ENCODE data around the gene TENM4.

TENM4 gene

DNA sequence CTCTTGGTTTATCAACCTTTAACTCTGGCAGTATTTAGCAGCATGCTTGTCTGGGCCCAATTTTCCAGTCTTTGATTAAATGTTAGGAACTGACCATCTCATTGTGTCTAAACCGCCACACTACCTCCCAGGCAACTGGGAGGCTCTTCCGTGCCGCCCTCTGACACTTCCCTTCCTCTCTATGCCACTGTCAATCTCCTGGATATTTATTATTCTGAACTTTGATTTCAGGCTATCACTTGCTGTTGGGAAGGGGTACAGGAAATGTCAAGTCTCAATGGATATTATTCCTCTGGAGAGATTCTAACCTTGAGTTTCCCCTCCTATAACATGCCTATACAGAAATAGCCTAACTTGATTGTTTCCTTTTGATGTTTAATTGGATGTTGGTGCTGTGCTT lies 643.3 kb downstream of the TENM4 start:
- no peak for DNase-seq

DNA sequence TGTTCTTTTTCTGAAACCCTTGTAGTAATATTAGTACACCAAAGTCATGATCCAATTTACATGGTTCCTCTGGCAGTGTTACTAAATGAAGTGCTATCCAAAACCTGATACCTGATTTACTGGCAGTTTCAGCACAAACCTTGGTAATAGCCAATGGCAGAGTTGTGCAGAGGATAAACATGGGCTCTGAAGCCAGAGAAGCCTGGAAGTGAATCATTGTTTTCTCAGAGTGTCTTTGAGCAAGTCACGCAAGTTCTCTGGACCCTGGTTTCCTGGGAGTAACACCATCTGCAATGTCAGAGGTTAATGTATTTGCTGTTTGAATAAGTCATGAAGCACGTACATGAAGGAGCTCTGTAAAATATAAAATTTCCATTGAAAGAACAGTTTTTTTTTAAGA lies 643.9 kb downstream of the TENM4 start:
- no peak for DNase-seq

- no peak for DNase-seq
These were observed 645.1 kb downstream of the TENM4 start for GRCh38 chr11:78795621-78796261.

DNA sequence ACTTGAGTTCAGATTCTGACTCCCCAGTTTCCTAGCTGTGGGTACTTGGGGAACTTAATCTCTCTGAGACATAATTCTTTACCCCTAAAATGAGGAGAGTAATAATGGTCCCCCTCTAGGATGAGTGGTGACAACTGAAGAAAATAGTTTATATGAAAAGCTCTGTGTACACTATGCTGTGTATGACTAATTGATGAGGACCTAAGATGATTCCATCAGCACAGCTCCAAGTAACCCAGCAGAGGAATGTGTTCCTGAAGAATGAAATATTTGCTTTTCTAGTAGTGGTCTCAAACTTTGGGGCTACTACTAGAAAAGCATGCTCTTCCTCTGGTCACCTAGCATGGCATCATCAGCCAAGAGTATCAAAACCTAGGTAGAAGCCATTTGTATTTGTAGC lies 648.9 kb downstream of the TENM4 start:
- no peak for DNase-seq

DNA sequence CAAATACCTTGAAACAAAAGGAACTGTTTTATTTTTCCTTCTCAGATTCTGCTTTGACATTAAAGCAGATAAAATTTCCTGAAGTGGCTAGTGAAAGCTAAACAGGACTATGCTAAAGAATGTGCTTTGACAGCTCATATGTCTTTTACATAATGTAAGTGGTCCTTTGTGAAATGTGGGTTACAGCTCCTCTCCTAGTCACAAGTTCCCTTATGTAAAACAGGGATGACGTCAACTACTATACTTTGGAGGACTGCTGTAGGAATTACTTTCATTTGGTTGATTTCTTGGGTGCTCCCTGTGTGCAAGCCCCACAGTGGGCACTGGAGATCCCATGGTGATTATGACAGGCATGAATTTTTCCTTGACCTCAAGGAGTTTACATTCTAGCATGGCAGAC lies 649.6 kb downstream of the TENM4 start:
- peak; percentile 5 for DNase-seq

- no peak for DNase-seq
These were observed 650.0 kb downstream of the TENM4 start for GRCh38 chr11:78790784-78791183.

- DNase-seq, result no peak
These were observed 651.5 kb downstream of the TENM4 start for GRCh38 chr11:78789375-78789774.

- DNase-seq, result no peak
These were observed 652.3 kb downstream of the TENM4 start for GRCh38 chr11:78788533-78788932.

DNA sequence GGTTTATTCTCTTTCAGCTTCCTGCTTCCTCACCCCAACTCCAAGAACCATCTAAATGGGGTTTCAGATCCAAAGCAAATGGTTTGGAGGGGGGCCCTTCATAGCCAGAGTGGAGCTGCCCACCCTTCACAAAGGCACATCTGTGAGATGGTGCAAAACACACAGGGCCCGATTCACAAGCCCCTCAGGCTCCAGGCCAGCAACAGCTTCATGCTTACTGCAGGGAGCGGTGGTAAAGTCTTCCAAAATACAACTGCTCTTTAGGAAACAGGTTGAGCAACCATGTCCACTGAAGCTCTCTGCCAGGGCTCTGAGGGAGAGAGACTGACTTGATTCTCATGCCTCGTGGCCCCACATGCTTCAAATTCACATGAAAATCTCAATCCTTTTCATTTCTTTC lies 653.1 kb downstream of the TENM4 start:
- no peak for DNase-seq

GRCh38 chr11:78786746-78787145 lies 654.1 kb downstream of the TENM4 start:
- no peak for DNase-seq

DNA sequence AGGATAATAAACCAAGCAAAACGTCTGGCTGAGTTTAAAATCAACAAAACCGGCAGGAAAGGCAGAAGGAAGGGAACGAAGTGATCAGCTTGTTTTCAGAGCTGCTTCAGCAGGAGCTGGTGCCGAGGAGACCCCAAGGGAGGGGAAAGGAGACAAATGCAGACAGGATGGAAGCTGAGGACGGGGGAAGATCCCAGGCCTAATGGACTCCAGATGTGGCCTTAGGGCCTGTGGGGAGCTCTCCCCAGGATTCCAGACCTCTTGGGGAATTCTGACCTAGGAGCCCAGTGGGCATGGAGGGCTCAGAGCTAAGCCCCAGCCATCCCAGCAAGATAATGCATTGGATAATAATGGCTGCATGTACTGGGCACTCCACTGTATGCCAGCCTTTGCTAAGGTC lies 654.7 kb downstream of the TENM4 start:
- DNase-seq, result no peak

DNA sequence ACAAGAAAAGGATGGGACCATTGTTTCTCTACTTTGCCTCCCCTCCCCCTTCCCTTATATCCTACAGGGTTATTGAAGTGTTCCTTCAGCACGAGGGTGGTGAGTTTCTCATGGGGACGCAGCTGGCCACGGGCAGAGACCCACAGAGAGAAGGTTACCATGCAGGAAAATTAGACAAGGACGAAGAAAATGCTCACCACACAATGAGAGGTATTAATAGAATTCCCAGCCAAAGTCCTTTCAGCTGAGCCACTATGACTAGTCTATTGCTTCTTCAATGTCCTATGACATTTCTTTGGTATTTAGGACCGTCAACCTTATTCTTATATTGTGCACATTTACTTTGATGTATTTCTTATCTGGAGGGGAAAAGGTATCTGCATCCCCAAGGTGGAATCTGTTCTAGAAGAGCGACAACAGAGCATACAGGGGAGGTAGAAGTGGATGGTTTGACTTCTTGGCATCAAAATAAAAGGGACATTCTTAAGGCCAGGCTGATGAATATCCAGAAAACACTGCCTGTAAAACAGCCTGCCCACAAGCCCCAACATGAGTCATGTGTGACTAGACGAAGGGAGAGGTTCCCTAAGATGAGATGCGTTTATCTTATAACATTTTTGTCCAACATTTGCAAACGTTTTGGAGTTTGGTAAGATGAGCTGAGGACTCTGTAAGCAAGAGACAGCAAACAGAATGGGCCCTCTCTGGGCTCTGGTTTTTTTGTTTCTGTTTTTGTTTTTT lies 656.3 kb downstream of the TENM4 start:
- DNase-seq, result no peak

GRCh38 chr11:78783846-78784245 lies 657.0 kb downstream of the TENM4 start:
- no peak for DNase-seq

GRCh38 chr11:78783301-78783700 lies 657.5 kb downstream of the TENM4 start:
- DNase-seq, result no peak

GRCh38 chr11:78782725-78783124 lies 658.1 kb downstream of the TENM4 start:
- DNase-seq, result no peak

GRCh38 chr11:78780889-78781288 lies 659.9 kb downstream of the TENM4 start:
- no peak for DNase-seq

DNA sequence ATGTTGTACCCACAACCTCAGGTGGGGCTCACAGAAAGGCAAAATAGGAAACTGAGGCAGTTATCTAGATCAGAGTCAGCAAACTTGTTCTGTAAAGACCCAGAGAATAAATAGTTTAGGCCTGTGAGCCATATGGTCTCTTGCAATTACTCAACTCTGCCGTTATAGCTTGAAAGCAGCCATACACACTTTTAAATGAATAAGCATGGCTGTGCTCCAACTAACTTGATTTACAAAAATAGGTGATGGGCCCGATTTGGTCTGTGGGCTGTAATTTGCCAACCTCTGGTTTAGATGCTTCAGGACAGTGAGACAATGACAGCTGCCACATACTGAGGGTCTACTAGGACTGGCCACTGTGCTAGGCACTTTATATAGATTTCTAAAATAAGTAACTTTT lies 667.3 kb downstream of the TENM4 start:
- DNase-seq, result no peak

GRCh38 chr11:78773077-78773476 lies 667.8 kb downstream of the TENM4 start:
- no peak for DNase-seq

- DNase-seq, result no peak
These were observed 668.6 kb downstream of the TENM4 start for GRCh38 chr11:78772186-78772585.

DNA sequence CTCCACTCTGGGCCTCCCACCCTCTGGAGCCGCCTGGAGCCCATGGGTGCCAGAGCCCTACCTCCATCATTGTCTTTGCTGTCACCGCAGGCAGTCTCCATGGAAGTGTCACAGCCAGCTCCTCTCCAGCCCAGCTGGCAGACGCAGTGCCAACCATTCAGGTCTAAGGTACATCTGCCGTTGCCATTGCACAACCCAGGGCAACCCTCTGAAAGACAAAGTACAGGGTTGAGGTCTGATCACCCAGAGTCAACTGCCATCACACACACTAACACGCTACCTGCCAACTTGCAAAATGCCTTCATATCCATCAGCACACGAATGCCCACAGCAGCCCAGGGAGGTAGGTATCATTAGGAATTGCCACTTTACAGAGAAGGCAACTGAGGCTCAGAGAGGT lies 669.9 kb downstream of the TENM4 start:
- no peak for DNase-seq

DNA sequence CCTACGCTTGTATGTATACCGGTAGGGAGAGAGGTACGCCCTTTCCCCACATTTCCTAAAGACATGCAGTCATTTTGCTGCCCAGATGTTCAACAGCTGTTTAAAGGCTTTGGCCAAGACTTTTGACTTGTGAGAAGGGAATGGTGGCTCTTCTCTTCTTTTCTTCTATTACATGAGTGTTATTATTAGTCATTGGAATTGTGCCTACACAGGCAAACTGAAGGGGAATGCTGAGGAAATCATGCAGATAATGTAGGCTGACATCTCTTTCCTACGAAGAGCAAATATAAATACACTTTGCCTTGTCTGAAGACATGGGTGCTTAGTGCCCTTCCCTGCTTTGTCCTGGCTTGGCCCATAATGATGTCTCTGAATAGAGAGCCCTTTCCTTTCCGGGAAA lies 671.9 kb downstream of the TENM4 start:
- DNase-seq, result no peak

GRCh38 chr11:78768345-78768744 lies 672.5 kb downstream of the TENM4 start:
- DNase-seq, result no peak

DNA sequence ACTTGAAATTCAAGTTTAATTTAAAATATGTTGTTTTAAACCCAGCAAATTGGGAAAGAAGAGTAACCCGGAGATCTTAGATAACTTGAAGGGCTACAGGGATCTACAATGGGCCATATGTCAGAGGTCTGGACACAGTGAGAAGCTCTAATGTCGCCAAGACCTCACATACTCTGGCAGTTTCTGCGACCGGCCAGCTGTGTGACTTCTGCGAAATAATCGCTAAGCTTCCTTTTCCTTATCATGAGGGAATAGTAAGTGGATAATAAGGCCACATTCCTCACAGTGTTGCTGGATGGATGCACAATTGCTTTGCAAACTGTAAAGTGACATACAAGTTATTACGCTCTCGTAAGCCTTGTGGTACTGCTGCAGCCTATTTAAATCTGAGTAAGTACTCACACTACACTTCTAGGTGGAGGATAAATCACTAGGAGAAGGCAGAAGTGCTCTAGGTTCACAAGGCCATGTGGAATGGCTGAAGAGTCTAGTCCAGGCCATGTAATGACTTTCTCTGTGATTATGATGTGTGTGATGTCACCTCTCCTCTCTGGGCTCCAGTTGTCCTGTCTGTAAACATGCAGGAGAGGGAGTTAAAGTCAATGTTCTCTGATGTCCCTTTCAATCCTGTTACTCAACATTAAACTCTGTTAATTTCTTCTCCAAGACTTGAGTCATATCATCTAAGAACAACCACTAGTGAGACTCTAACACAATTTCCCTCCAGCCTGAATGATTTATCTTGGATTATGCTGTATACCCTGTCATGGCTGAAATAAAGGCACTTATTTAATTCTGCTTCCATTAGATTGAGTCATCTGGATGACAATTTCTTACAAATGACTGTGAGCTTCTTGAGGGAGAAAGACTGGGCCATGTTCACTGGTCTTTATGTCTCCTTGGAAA lies 673.5 kb downstream of the TENM4 start:
- DNase-seq, result no peak

DNA sequence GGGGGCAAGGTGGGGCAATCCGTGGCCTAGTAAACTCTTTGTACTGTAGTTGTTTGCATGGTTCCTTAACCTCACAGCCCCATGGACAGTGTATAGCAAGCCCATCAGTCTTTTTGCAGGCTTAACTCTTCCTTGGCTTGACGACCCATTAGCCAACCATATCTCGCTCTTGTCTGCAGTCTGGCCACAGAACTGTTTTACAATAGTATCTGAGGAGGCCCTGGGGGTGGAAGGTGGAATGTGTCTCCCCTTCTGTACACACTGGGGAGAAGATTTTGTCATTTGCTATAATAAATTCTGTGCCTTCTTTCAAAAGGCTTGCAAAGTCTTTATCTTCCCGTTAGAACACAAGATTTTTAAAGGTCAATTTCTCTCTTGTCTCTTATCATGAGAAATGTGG lies 675.9 kb downstream of the TENM4 start:
- DNase-seq, result no peak
